HFFc6 (cell line): ENCODE results near the gene ANKDD1A. TPM values are rescaled to one million over a fixed set of nuclear protein-coding genes. Genes with fewer than 3 reads are reported as not detected.
A peak's percentile ranks its signal among the peaks of the same experiment; 100 is the strongest.

Experiments used
- DNase-seq: peaks from one replicate; pipeline ENCODE4 v3.0.0-alpha.2; 2018
- H3K27ac Mint-ChIP-seq: 2 replicates; pipeline ENCODE4 v1.8.0; 2020; ENCODE audit warnings: mild to moderate bottlenecking, mixed read lengths
- H3K27me3 Mint-ChIP-seq: 2 replicates; pipeline ENCODE4 v1.8.0; 2021; ENCODE audit warnings: mild to moderate bottlenecking, moderate library complexity, mixed read lengths; ENCODE audit not compliant: insufficient read depth
- H3K36me3 Mint-ChIP-seq: 2 replicates; pipeline ENCODE4 v1.8.0; 2021; ENCODE audit warnings: low read depth, mixed read lengths
- H3K4me1 Mint-ChIP-seq: 2 replicates; pipeline ENCODE4 v1.8.0; 2020; ENCODE audit warnings: low read depth, mixed read lengths
- H3K4me3 Mint-ChIP-seq: 2 replicates; pipeline ENCODE4 v1.8.0; 2020; ENCODE audit warnings: mild to moderate bottlenecking, moderate library complexity, mixed read lengths
- H3K9me3 Mint-ChIP-seq: 2 replicates; pipeline ENCODE4 v1.8.0; 2020; ENCODE audit warnings: mild to moderate bottlenecking, mixed read lengths
- CTCF ChIP-seq: fragments of 200-600 bp; sonication (generic); IDR thresholded peaks from 2 replicates; pipeline ENCODE4 v1.5.0; 2021; ENCODE audit warnings: antibody characterized with exemption, mild to moderate bottlenecking
- total RNA-seq, 6 experiments: library from RNA; stranded (reverse); fragmentation: NEBNext Ultra II Directional; extraction: Animal tissue kit (Norgen Biotek cat#: 25700); gene quantifications; 2 replicates in 1 of 6; 3 replicates in 5 of 6; pipeline ENCODE4 v1.2.3, GENCODE V29; 2021

The ANKDD1A gene
- total RNA-seq, 6 experiments from 2014 or later: 1.3 to 2.4 (median 1.9) TPM

DNA sequence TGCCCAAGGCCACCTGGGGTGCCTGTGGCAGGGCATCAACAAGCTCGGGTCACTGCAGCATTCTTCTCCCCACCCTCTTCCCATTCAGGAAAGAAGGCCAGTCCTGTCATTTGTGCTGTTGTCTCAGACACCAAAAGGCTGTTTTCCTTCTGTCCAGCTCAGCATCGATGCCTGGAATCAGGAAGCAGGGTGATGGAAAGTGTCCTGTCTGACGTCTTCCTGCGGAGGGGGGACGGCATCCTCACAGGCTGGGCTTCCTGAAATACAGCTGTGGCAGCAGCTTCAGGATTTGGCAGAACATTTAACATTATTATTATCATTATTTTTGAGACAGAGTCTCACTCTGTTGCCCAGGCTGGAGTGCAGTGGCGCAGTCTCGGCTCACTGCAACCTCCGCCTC is 33.0 kb upstream of the ANKDD1A start:
- no peaks in the 10 kb centered on the region for H3K27me3 Mint-ChIP-seq
- no peak for TF ChIP-seq CTCF
- H3K4me1 Mint-ChIP-seq: peaks cover 33% of the 10 kb centered on the region
- H3K4me3 Mint-ChIP-seq: no peak overlapping the region
- H3K27ac Mint-ChIP-seq: no peak overlapping the region
- no peak for DNase-seq
- H3K36me3 Mint-ChIP-seq: no peaks in the 10 kb centered on the region
- H3K9me3 Mint-ChIP-seq: no peaks in the 10 kb centered on the region

DNA sequence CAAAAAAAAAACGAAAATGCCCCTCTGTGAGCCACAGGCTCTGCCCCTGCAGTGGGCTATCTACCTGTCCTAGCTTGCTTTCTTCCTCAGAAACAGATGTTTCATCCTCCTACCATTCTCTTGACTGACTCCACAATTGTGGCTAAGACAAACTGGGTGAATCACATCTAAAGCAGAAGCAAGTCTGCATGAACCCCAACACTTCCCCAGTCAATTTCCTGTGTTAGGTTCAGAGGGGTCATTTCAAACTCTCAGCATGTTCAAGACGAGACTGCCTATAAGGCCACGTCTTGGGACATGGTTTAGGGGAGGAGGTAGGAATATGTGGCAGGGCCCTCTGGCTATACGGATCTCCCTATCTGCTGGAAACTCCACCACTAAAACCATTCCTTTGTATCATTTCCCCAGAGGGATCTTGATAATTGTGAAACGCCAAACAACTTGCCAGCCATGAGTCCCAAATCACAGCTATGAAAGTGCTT is 28.6 kb upstream of the ANKDD1A start:
- Mint-ChIP-seq H3K36me3 (no peaks in the 10 kb centered on the region), H3K9me3 (no peaks in the 10 kb centered on the region), H3K27me3 (peaks cover 3% of the 10 kb centered on the region), H3K27ac (peak overlapping the region; percentile 80), H3K4me1 (peaks cover 34% of the 10 kb centered on the region), H3K4me3 (no peak overlapping the region)
- no peak for TF ChIP-seq CTCF
- DNase-seq: no peak

- H3K27me3 Mint-ChIP-seq: peaks cover 3% of the 10 kb centered on the region
- H3K36me3 Mint-ChIP-seq: no peaks in the 10 kb centered on the region
- peak overlapping the region; percentile 80 for H3K27ac Mint-ChIP-seq
- DNase-seq: peak; percentile 85
- peak overlapping the region; percentile 43 for H3K4me3 Mint-ChIP-seq
- no peak for TF ChIP-seq CTCF
- no peaks in the 10 kb centered on the region for H3K9me3 Mint-ChIP-seq
- H3K4me1 Mint-ChIP-seq: peaks cover 34% of the 10 kb centered on the region
Observed at GRCh38 chr15:64883997-64884511, 27.6 kb upstream of the ANKDD1A start.

DNA sequence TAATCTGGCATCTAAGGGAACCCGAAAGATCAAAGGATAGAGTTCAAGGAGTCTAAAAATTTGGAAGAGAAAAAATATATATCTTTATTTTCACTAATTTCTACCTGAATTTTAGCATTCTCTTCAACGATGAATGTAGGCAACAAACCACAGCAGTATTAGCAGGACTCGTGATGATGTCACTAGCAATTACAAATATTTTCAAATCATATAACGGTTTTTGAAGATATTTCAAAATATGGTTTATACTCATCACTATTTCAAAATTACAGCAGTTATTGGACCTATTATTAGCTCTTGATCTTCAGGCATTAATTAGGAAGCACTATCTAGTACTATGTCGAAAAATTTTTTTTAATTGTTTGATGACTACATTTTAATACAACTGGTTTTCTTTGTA is 27.0 kb upstream of the ANKDD1A start:
- DNase-seq: no peak
- Mint-ChIP-seq H3K36me3 (no peaks in the 10 kb centered on the region), H3K4me3 (no peak overlapping the region), H3K27ac (peak overlapping the region; percentile 80; the same call in 1 of the 2 replicates), H3K4me1 (peaks cover 34% of the 10 kb centered on the region), H3K9me3 (no peaks in the 10 kb centered on the region), H3K27me3 (peaks cover 3% of the 10 kb centered on the region)
- no peak for TF ChIP-seq CTCF

DNA sequence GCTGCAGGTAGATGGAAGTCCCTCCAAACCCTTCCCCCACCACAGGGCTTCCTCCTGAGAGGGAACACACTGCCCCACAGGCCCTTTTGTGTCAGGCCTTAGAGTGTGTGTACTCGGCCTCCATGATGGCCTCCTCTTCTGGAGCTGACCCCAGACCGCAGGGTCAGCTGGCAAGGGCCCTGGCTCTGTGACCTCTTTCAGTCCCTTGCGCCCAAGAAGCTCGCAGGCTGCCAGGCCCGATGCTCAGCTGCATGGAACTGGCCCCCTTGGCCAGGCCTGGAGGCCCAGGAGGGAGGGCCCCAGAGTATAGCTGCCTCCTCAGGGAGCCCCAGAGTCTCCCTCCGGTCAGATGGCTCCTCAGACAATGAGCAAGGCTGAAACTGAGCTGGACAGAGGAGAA is 23.4 kb upstream of the ANKDD1A start:
- no peaks in the 10 kb centered on the region for H3K36me3 Mint-ChIP-seq

More for the DNA sequence above, 23.4 kb upstream of the ANKDD1A start:
- no peak overlapping the region for H3K27ac Mint-ChIP-seq
- no peak for DNase-seq
- no peak for TF ChIP-seq CTCF
- no peaks in the 10 kb centered on the region for H3K9me3 Mint-ChIP-seq
- peaks cover 3% of the 10 kb centered on the region for H3K27me3 Mint-ChIP-seq
- no peak overlapping the region for H3K4me3 Mint-ChIP-seq
- peaks cover 28% of the 10 kb centered on the region for H3K4me1 Mint-ChIP-seq
